A549 (cell line): ENCODE measurements around the gene EIF4G2.

ENCODE experiments used
- CHD4 ChIP-seq: fragments of 200-600 bp; sonication (generic); IDR thresholded peaks from 2 replicates; pipeline ENCODE4 v1.6.1; 2016; ENCODE audit warnings: antibody characterized with exemption, mild to moderate bottlenecking, borderline replicate concordance
- E2F6 ChIP-seq: IDR thresholded peaks from 2 replicates; pipeline ENCODE4 v1.6.1; 2012; ENCODE audit warnings: low read depth, borderline replicate concordance
- ELK1 ChIP-seq: fragments of 150-350 bp; IDR thresholded peaks from 2 replicates; pipeline ENCODE4 v1.6.1; 2014; ENCODE audit warnings: low read depth, mild to moderate bottlenecking, low read length
- EP300 ChIP-seq, 2 experiments: fragments of >200 bp; sonication (Bioruptor Twin); formaldehyde crosslinking; IDR thresholded peaks; 2 replicates in 1 of 2; 3 replicates in 1 of 2; pipeline ENCODE4 v1.6.1; 2016 to 2017
- HDAC2 ChIP-seq: fragments of 200-600 bp; sonication (generic); IDR thresholded peaks from 2 replicates; pipeline ENCODE4 v1.6.1; 2016
- JUNB ChIP-seq: fragments of >200 bp; sonication (Bioruptor Twin); formaldehyde crosslinking; IDR thresholded peaks from 2 replicates; pipeline ENCODE4 v1.6.1; 2016
- KDM1A ChIP-seq: fragments of 200-600 bp; sonication (generic); IDR thresholded peaks from 2 replicates; pipeline ENCODE4 v1.6.1; 2016; ENCODE audit warnings: low read depth, mild to moderate bottlenecking
- POLR2A ChIP-seq: IDR thresholded peaks from 2 replicates; pipeline ENCODE4 v1.6.1; 2012; ENCODE audit warnings: mild to moderate bottlenecking, low read length
- RAD21 ChIP-seq, 2 experiments: fragments of >200 bp in 1 of 2; sonication (Bioruptor Twin) in 1 of 2; formaldehyde crosslinking in 1 of 2; IDR thresholded peaks in 1 of 2; conservative IDR thresholded peaks in 1 of 2; 2 replicates in 1 of 2; 3 replicates in 1 of 2; pipeline ENCODE4 v1.6.1; 2012 to 2018; ENCODE audit warnings: inconsistent platforms in 1 of 2
- RFX5 ChIP-seq: fragments of 450-650 bp; IDR thresholded peaks from 2 replicates; pipeline ENCODE4 v1.7.1; 2014; ENCODE audit warnings: antibody characterized with exemption, mild to moderate bottlenecking, moderate library complexity
- SMC3 ChIP-seq: fragments of >200 bp; sonication (Bioruptor Twin); formaldehyde crosslinking; IDR thresholded peaks from 3 replicates; pipeline ENCODE4 v1.6.1; 2018; ENCODE audit warnings: inconsistent platforms
- TF ChIP-seq, protein P1 (sequence below): fragments of >200 bp; sonication (Bioruptor Twin); formaldehyde crosslinking; IDR thresholded peaks from 3 replicates; pipeline ENCODE4 v1.5.1; 2016
- TF ChIP-seq, protein P2 (sequence below): IDR thresholded peaks from 2 replicates; pipeline ENCODE4 v1.6.1; 2012

GRCh38 chr11:10838881-10839280 lies 30.2 kb upstream of the EIF4G2 start:
- TF ChIP-seq POLR2A (no peak), CHD4 (no peak), ELK1 (no peak), RAD21 (conservative IDR thresholded peaks at IDR 0.05 in 1 of 2, IDR thresholded peaks at IDR 0.05 in 1 of 2) (no peak), JUNB (no peak), KDM1A (no peak), RFX5 (no peak), SMC3 (no peak), HDAC2 (no peak), E2F6 (no peak), EP300 (IDR thresholded peaks at IDR 0.05) (no peak)
- TF ChIP-seq, protein P1, sequence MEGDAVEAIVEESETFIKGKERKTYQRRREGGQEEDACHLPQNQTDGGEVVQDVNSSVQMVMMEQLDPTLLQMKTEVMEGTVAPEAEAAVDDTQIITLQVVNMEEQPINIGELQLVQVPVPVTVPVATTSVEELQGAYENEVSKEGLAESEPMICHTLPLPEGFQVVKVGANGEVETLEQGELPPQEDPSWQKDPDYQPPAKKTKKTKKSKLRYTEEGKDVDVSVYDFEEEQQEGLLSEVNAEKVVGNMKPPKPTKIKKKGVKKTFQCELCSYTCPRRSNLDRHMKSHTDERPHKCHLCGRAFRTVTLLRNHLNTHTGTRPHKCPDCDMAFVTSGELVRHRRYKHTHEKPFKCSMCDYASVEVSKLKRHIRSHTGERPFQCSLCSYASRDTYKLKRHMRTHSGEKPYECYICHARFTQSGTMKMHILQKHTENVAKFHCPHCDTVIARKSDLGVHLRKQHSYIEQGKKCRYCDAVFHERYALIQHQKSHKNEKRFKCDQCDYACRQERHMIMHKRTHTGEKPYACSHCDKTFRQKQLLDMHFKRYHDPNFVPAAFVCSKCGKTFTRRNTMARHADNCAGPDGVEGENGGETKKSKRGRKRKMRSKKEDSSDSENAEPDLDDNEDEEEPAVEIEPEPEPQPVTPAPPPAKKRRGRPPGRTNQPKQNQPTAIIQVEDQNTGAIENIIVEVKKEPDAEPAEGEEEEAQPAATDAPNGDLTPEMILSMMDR = no peak
- TF ChIP-seq, protein P2, sequence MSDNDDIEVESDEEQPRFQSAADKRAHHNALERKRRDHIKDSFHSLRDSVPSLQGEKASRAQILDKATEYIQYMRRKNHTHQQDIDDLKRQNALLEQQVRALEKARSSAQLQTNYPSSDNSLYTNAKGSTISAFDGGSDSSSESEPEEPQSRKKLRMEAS = no peak
